Measurements from ENCODE around the gene NCAPD2.

GRCh38 chr12:6541371-6542165 lies 47.7 kb downstream of the NCAPD2 start:
- TF ChIP-seq POLR2A (IDR thresholded peaks at IDR 0.05) (no peak), CTCF (IDR thresholded peaks at IDR 0.05) (no peak), POLR2AphosphoS5 (IDR thresholded peaks at IDR 0.05) (no peak)
